GM12878 (cell line): ENCODE data around the gene SBNO2. TPM values are rescaled to one million over a fixed set of nuclear protein-coding genes. Genes with fewer than 3 reads are reported as not detected.

ENCODE experiments used
- ATAC-seq: fragments of 200-7000 bp; cut with Tn5 transposase; 3 replicates; pipeline ENCODE4 v1.9.1; 2020; ENCODE audit warnings: mild to moderate bottlenecking, moderate library complexity
- BruUV-seq: library from RNA; stranded (reverse); fragments of 400-500 nt; replicated peaks from 2 replicates; lab custom pipeline; 2021; lab: Mats Ljungman, UMichigan
- CTCF ChIA-PET: fragments of 300-600 bp; sonication (Branson Sonifier 250); formaldehyde crosslinking; extraction: SDS; loops from one replicate; lab custom pipeline; 2021; ENCODE audit warnings: inconsistent platforms; lab: Yijun Ruan, JAX
- POLR2A ChIA-PET: fragments of 350-600 bp; formaldehyde crosslinking; extraction: SDS; loops from one replicate; lab custom pipeline; 2021; ENCODE audit warnings: inconsistent platforms; lab: Charles Lee
- RAD21 ChIA-PET: fragments of 300-600 bp; sonication (Branson Sonifier 250); formaldehyde crosslinking; loops from one replicate; lab custom pipeline; 2023; ENCODE audit warnings: antibody characterized with exemption; ENCODE audit not compliant: unreplicated experiment; lab: Charles Lee
- SMC1A ChIA-PET: fragments of 300-600 bp; sonication (Branson Sonifier 250); formaldehyde crosslinking; loops from one replicate; lab custom pipeline; 2023; ENCODE audit not compliant: unreplicated experiment, uncharacterized antibody; lab: Charles Lee
- DNase-seq: peaks from one replicate; pipeline ENCODE4 v3.0.0-alpha.2; 2011; ENCODE audit warnings: low read depth, low spot score
- FAIRE-seq: peaks from 3 replicates; lab custom pipeline; 2011; peaks lifted over from hg19 to GRCh38; lab: Jason Lieb, UNC
- H2AFZ ChIP-seq: 2 replicates; pipeline ENCODE4 v1.6.0; 2011; ENCODE audit warnings: low read depth, low read length, control low read depth; ENCODE audit not compliant: control insufficient read depth
- H3K27ac ChIP-seq: 2 replicates; pipeline ENCODE4 v1.5.1; 2011; ENCODE audit warnings: control low read depth; ENCODE audit not compliant: control insufficient read depth, insufficient read depth
- H3K27me3 ChIP-seq, 2 experiments: replicated peaks in 1 of 2; 2 replicates each; pipeline versions ENCODE4 v1.6.0 to v1.6.1; 2011; ENCODE audit warnings: low read length in 1 of 2; ENCODE audit not compliant: control insufficient read depth in 2 of 2, insufficient read depth in 2 of 2
- H3K36me3 ChIP-seq, 2 experiments: 2 replicates each; pipeline ENCODE4 v1.5.1; 2011; ENCODE audit warnings: low read length in 1 of 2; ENCODE audit not compliant: control insufficient read depth in 2 of 2, insufficient read depth in 2 of 2
- H3K4me1 ChIP-seq: 2 replicates; pipeline ENCODE4 v1.6.1; 2011; ENCODE audit warnings: mild to moderate bottlenecking, low read length, moderate library complexity, mixed read lengths; ENCODE audit not compliant: control insufficient read depth, insufficient read depth
- H3K4me2 ChIP-seq: 2 replicates; pipeline ENCODE4 v1.6.0; 2011; ENCODE audit warnings: control low read depth; ENCODE audit not compliant: control insufficient read depth, insufficient read depth
- H3K4me3 ChIP-seq: fragments of 200-600 bp; sonication (generic); 2 replicates; pipeline ENCODE4 v1.5.1; 2016
- H3K79me2 ChIP-seq: 2 replicates; pipeline ENCODE4 v1.6.0; 2011; ENCODE audit warnings: low read length; ENCODE audit not compliant: control insufficient read depth, insufficient read depth
- H3K9ac ChIP-seq: 2 replicates; pipeline ENCODE4 v1.8.0; 2011; ENCODE audit warnings: low read length, control low read depth, mixed read lengths; ENCODE audit not compliant: control insufficient read depth, insufficient read depth
- H3K9me3 ChIP-seq: replicated peaks from 3 replicates; pipeline ENCODE4 v1.5.1; 2011; ENCODE audit warnings: mild to moderate bottlenecking, low read length; ENCODE audit not compliant: control insufficient read depth, insufficient read depth
- H4K20me1 ChIP-seq: 2 replicates; pipeline ENCODE4 v1.6.0; 2011; ENCODE audit not compliant: control insufficient read depth, insufficient read depth
- BHLHE40 ChIP-seq, 2 experiments: fragments of 450-650 bp in 1 of 2; IDR thresholded peaks; 2 replicates each; pipeline ENCODE4 v1.6.1; 2011 to 2017; ENCODE audit warnings: low read depth in 2 of 2, borderline replicate concordance in 1 of 2, improper control_type of control experiment in 1 of 2, low read length in 1 of 2, mild to moderate bottlenecking in 1 of 2
- CREB1 ChIP-seq: IDR thresholded peaks from 2 replicates; pipeline ENCODE4 v1.6.1; 2012; ENCODE audit warnings: low read depth, mild to moderate bottlenecking, inconsistent platforms
- EED ChIP-seq: sonication (generic); IDR thresholded peaks from 2 replicates; pipeline ENCODE4 v1.6.1; 2016; ENCODE audit warnings: antibody characterized with exemption, low read depth
- ESRRA ChIP-seq: IDR thresholded peaks from 2 replicates; pipeline ENCODE4 v1.6.1; 2012; ENCODE audit warnings: mild to moderate bottlenecking, low read length, improper control_type of control experiment
- HDAC6 ChIP-seq: fragments of 200-600 bp; sonication (generic); IDR thresholded peaks from one replicate; pipeline ENCODE4 v1.8.0; 2017; ENCODE audit warnings: antibody characterized with exemption; ENCODE audit not compliant: unreplicated experiment
- LARP7 ChIP-seq: fragments of 450-650 bp; IDR thresholded peaks from 2 replicates; pipeline ENCODE4 v1.6.1; 2017; ENCODE audit warnings: mild to moderate bottlenecking
- PML ChIP-seq: IDR thresholded peaks from 2 replicates; pipeline ENCODE4 v1.6.1; 2012; ENCODE audit warnings: low read length, inconsistent platforms
- RCOR1 ChIP-seq: conservative IDR thresholded peaks from 2 replicates; pipeline ENCODE4 v1.6.1; 2012; ENCODE audit warnings: low read depth, low read length, improper control_type of control experiment
- SREBF1 ChIP-seq: IDR thresholded peaks from 2 replicates; pipeline ENCODE4 v1.6.1; 2012; ENCODE audit warnings: mild to moderate bottlenecking, low read length
- SREBF2 ChIP-seq: IDR thresholded peaks from 2 replicates; pipeline ENCODE4 v1.6.1; 2012; ENCODE audit warnings: mild to moderate bottlenecking, low read length
- STAT1 ChIP-seq: fragments of 450-650 bp; conservative IDR thresholded peaks from 2 replicates; pipeline ENCODE4 v1.6.1; 2014; ENCODE audit warnings: antibody characterized with exemption, mild to moderate bottlenecking
- SUPT20H ChIP-seq: IDR thresholded peaks from 2 replicates; pipeline ENCODE4 v1.6.1; 2011; ENCODE audit warnings: low read depth, mild to moderate bottlenecking, low read length, moderate library complexity, borderline replicate concordance; ENCODE audit not compliant: control insufficient read depth
- TARDBP ChIP-seq: IDR thresholded peaks from 2 replicates; pipeline ENCODE4 v1.6.1; 2016; ENCODE audit warnings: borderline replicate concordance
- TCF3 ChIP-seq: IDR thresholded peaks from 2 replicates; pipeline ENCODE4 v1.6.1; 2012; ENCODE audit warnings: low read depth, mild to moderate bottlenecking, low read length, borderline replicate concordance; ENCODE audit not compliant: insufficient read depth
- ZBTB33 ChIP-seq: fragments of 450-650 bp; IDR thresholded peaks from 2 replicates; pipeline ENCODE4 v1.6.1; 2017; ENCODE audit warnings: mild to moderate bottlenecking
- WGBS: methylation state at CpG from one replicate; pipeline ENCODE4 v1.1.6; 2016; ENCODE audit warnings: low lambda C conversion rate; ENCODE audit not compliant: insufficient replicate concordance, insufficient coverage; ENCODE audit errors: missing lambda C conversion rate; 5-methylcytosine and 5-hydroxymethylcytosine counted together
- in situ Hi-C: fragments of 300-500 bp; cut with MboI; formaldehyde crosslinking; loops from 9 replicates; pipeline ENCODE4 v1.14.3; 2018; ENCODE audit warnings: mixed read lengths
- intact Hi-C: fragments of 100-400 bp; cut with micrococcal nuclease; formaldehyde crosslinking; loops from one replicate; pipeline ENCODE4 v1.14.2; 2022; ENCODE audit not compliant: unreplicated experiment
- polyA plus RNA-seq, 11 experiments: library from polyadenylated mRNA; depleted of rRNA in 4 of 11; unstranded in 6 of 11; stranded (reverse) in 5 of 11; fragments of >200 nt; fragmentation: Nextera tagmentation in 4 of 11; fragmentation: Illumina TruSeq in 1 of 11; extraction: Ambion mirVana in 4 of 11; extraction: Trizol in 1 of 11; gene quantifications; 1 replicate in 1 of 11; 2 replicates in 10 of 11; pipeline versions ENCODE4 v1.2.1 to v1.2.3, GENCODE V29; 2011 to 2016; ENCODE audit warnings: inconsistent platforms in 2 of 11, missing spikeins in 2 of 11, low read depth in 1 of 11
- total RNA-seq, 4 experiments: library from RNA; depleted of rRNA in 3 of 4; stranded (reverse); fragments of >200 nt in 3 of 4; fragmentation: Illumina TruSeq in 1 of 4; extraction: Trizol in 1 of 4; gene quantifications; 2 replicates each; pipeline versions ENCODE4 v1.2.1 to v1.2.3, GENCODE V29; 2013 to 2021

Gene SBNO2
- total and polyA plus RNA-seq, 10 of the 15 experiments (the other 5 are each of a cell fraction or from before 2014, with no cell fraction given) = 0.08 to 44.6 (median 5.4) TPM

GRCh38 chr19:1136621-1137317 lies 37.3 kb downstream of the SBNO2 start:
- Histone ChIP-seq H3K9ac (no peak overlapping the region), H3K9me3 (no peaks in the 10 kb centered on the region), H3K4me1 (peaks cover 22% of the 10 kb centered on the region), H3K4me2 (no peak overlapping the region), H3K4me3 (no peak overlapping the region), H2AFZ (no peak overlapping the region), H3K27ac (peak overlapping the region; percentile 39; the same call in 1 of the 2 replicates), H3K36me3 (peaks cover 0 to 10% of the 10 kb centered on the region in 2 experiments; a peak in 2 of 4 replicates), H3K79me2 (peaks cover 11% of the 10 kb centered on the region), H4K20me1 (no peaks in the 10 kb centered on the region), H3K27me3 (no peaks in the 10 kb centered on the region)
- FAIRE-seq (no peak), ATAC-seq (no peak), DNase-seq (no peak)
- 46% methylated on average over 15 of the region's 25 CpGs for WGBS
- POLR2A ChIA-PET = no interaction called here
- RAD21 ChIA-PET = no interaction called here
- in situ Hi-C loops (no loop called here), intact Hi-C loops (no loop called here)
- BruUV-seq = no TSS peak
- SMC1A ChIA-PET = no interaction called here
- no peak for TF ChIP-seq BHLHE40 (IDR thresholded peaks at IDR 0.05; ENCODE audit: borderline replicate concordance in 1 of 2, low read depth in 2 of 2, low read length in 1 of 2)
- TF ChIP-seq ESRRA = no peak
- TF ChIP-seq SREBF1 = no peak
- no peak for TF ChIP-seq RCOR1
- no peak for TF ChIP-seq TARDBP
- no peak for TF ChIP-seq STAT1
- TF ChIP-seq HDAC6 = no peak
- no peak for TF ChIP-seq SUPT20H
- TF ChIP-seq EED = no peak
- TF ChIP-seq LARP7 = no peak
- no peak for TF ChIP-seq ZBTB33
- no peak for TF ChIP-seq CREB1
- TF ChIP-seq TCF3 = no peak
- TF ChIP-seq SREBF2 = no peak
- no peak for TF ChIP-seq PML
- CTCF ChIA-PET = no interaction called here
